Parathyroid adenoma (tissue), 2 donors: ENCODE results near the gene MGAT4C.
A peak's percentile ranks its signal among the peaks of the same experiment; 100 is the strongest.

Experiments
- H2AFZ ChIP-seq: fragments of 300-600 bp; sonication (generic); one replicate; pipeline ENCODE4 v1.7.0; 2017; ENCODE audit warnings: antibody characterized with exemption, mild to moderate bottlenecking
- H3K27ac ChIP-seq: fragments of 300-600 bp; sonication (generic); one replicate; pipeline ENCODE4 v1.7.0; 2017
- H3K27me3 ChIP-seq: fragments of 300-600 bp; sonication (generic); one replicate; pipeline ENCODE4 v1.7.0; 2017; ENCODE audit warnings: low read length; ENCODE audit not compliant: control insufficient read depth, insufficient read depth
- H3K36me3 ChIP-seq: fragments of 300-600 bp; sonication (generic); one replicate; pipeline ENCODE4 v1.7.0; 2017; ENCODE audit warnings: low read length; ENCODE audit not compliant: control insufficient read depth, insufficient read depth
- H3K4me1 ChIP-seq: fragments of 300-600 bp; sonication (generic); one replicate; pipeline ENCODE4 v1.7.0; 2017; ENCODE audit warnings: control low read depth
- H3K4me2 ChIP-seq: fragments of 300-600 bp; sonication (generic); one replicate; pipeline ENCODE4 v1.7.0; 2017; ENCODE audit warnings: low read length
- H3K4me3 ChIP-seq: fragments of 300-600 bp; sonication (generic); one replicate; pipeline ENCODE4 v1.7.0; 2017; ENCODE audit warnings: low read depth, low read length
- H3K79me2 ChIP-seq: fragments of 300-600 bp; sonication (generic); one replicate; pipeline ENCODE4 v1.7.0; 2017; ENCODE audit warnings: control low read depth
- H3K9ac ChIP-seq: fragments of 300-600 bp; sonication (generic); one replicate; pipeline ENCODE4 v1.7.0; 2017; ENCODE audit warnings: mild to moderate bottlenecking
- H3K9me3 ChIP-seq: fragments of 300-600 bp; sonication (generic); one replicate; pipeline ENCODE4 v1.7.0; 2017; ENCODE audit warnings: low read length; ENCODE audit not compliant: control insufficient read depth
- TF ChIP-seq, protein P1 (sequence below): fragments of 300-600 bp; sonication (generic); IDR thresholded peaks from one replicate; pipeline ENCODE4 v1.7.0; 2017; ENCODE audit warnings: antibody characterized with exemption, mild to moderate bottlenecking
- donor health status: primary hyperparathyroidism.

The MGAT4C gene

GRCh38 chr12:86286119-86286518 lies 29.9 kb upstream of the MGAT4C start:
- no peaks in the 10 kb centered on the region for H3K79me2 ChIP-seq
- H3K27ac ChIP-seq: no peak overlapping the region
- H3K4me2 ChIP-seq: no peak overlapping the region
- no peak overlapping the region for H2AFZ ChIP-seq
- no peaks in the 10 kb centered on the region for H3K36me3 ChIP-seq
- TF ChIP-seq, protein P1, sequence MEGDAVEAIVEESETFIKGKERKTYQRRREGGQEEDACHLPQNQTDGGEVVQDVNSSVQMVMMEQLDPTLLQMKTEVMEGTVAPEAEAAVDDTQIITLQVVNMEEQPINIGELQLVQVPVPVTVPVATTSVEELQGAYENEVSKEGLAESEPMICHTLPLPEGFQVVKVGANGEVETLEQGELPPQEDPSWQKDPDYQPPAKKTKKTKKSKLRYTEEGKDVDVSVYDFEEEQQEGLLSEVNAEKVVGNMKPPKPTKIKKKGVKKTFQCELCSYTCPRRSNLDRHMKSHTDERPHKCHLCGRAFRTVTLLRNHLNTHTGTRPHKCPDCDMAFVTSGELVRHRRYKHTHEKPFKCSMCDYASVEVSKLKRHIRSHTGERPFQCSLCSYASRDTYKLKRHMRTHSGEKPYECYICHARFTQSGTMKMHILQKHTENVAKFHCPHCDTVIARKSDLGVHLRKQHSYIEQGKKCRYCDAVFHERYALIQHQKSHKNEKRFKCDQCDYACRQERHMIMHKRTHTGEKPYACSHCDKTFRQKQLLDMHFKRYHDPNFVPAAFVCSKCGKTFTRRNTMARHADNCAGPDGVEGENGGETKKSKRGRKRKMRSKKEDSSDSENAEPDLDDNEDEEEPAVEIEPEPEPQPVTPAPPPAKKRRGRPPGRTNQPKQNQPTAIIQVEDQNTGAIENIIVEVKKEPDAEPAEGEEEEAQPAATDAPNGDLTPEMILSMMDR: no peak
- H3K4me1 ChIP-seq: no peaks in the 10 kb centered on the region
- no peaks in the 10 kb centered on the region for H3K9me3 ChIP-seq
- H3K27me3 ChIP-seq: no peaks in the 10 kb centered on the region
- no peak overlapping the region for H3K4me3 ChIP-seq
- H3K9ac ChIP-seq: no peak overlapping the region

DNA sequence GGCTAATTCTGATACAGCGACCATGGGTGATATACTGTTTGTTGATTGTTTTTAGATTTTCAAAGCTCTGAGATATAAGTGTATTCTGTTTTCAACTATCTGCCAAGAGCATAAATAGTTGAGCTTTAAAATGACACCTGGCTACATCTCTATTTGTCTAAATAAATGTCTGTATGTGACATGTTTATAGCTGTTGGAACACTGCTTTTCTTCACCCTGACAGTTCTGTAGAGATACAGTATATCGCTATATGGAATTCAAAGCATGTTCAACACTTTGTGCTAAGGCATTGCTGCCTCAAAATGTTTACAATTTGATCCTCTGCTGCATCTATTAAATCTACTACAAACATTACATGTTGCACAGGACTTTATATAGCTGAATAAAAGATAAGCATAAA lies 27.4 kb upstream of the MGAT4C start:
- Histone ChIP-seq H3K4me3 (no peak overlapping the region), H3K4me1 (no peaks in the 10 kb centered on the region), H3K9ac (no peak overlapping the region), H3K79me2 (no peaks in the 10 kb centered on the region), H2AFZ (no peak overlapping the region), H3K27ac (no peak overlapping the region), H3K36me3 (no peaks in the 10 kb centered on the region), H3K27me3 (no peaks in the 10 kb centered on the region), H3K9me3 (no peaks in the 10 kb centered on the region), H3K4me2 (no peak overlapping the region)
- TF ChIP-seq, protein P1: no peak

DNA sequence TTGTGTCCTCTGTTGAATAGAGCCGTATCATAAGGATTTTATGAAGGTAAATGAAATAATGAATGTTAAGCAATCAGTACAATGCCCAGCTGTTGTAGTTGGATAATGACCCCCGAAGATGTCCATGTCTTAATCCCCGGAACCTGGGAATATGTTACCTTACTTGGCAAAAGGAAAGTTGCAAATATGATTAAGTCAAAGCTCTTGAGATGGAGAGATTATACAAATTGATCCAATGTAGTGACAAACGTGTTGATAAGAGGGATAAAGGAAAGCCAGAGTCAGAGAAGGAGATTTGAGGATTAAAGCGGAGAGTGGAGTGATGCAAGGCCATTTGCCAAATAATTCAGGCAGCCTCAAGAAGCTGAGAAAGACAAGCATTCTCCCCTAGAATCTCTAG lies 19.2 kb upstream of the MGAT4C start:
- no peaks in the 10 kb centered on the region for H3K4me1 ChIP-seq
- H3K4me2 ChIP-seq: no peak overlapping the region
- H3K9me3 ChIP-seq: no peaks in the 10 kb centered on the region
- no peak overlapping the region for H3K4me3 ChIP-seq
- TF ChIP-seq, protein P1: no peak
- H3K27me3 ChIP-seq: no peaks in the 10 kb centered on the region
- H3K9ac ChIP-seq: no peak overlapping the region
- H2AFZ ChIP-seq: no peak overlapping the region
- H3K27ac ChIP-seq: no peak overlapping the region
- H3K36me3 ChIP-seq: no peaks in the 10 kb centered on the region
- H3K79me2 ChIP-seq: no peaks in the 10 kb centered on the region

- TF ChIP-seq, protein P1: no peak
- H3K4me1 ChIP-seq: no peaks in the 10 kb centered on the region
- no peaks in the 10 kb centered on the region for H3K27me3 ChIP-seq
- no peak overlapping the region for H3K27ac ChIP-seq
- no peak overlapping the region for H3K9ac ChIP-seq
- no peaks in the 10 kb centered on the region for H3K36me3 ChIP-seq
- no peaks in the 10 kb centered on the region for H3K9me3 ChIP-seq
- no peak overlapping the region for H3K4me3 ChIP-seq
- H2AFZ ChIP-seq: no peak overlapping the region
- no peak overlapping the region for H3K4me2 ChIP-seq
- no peaks in the 10 kb centered on the region for H3K79me2 ChIP-seq
Measured at GRCh38 chr12:86265329-86265695, 9.1 kb upstream of the MGAT4C start.

DNA sequence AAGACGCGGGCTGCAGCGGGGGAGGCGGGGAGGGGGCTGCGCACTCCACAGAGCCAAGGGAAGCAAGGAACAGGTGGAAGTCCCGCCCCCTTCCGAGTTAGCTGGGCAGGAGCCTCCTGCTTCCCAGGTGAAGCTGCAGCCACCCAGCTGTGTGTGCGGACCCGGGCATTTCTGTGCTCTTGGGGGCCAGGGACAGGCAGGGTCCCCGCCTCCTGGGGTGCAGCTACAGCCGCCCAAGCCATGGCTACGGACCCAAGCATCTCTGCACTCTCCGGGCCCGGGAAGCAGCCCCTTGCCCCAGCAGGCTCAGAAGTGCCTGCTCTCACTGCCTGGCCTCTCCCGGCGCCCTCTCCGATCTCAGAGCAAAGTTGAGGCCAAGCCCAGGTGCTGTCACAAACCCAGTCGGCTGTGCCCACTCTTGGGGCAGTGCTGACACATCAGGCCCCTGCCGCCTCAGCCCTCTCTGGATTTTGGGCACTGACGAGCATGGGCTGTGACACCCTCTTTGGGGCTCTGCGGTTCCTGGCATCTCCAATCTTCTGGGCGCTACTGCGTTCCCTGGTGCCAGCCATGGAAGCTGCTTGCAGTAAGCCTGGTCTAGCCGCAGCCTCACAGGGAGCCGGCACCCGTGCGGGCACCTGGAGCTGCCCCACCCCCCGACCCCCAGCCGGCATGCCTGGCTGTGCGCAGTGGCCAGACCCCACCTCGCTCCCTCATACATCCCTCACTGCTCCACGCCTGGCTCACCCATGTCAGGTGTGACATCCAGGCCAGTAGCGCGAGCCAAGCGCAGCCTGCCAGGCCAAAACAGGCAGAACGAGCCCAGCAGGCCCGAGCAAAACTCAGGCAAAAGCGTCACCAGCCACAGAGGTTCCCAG lies 8.5 kb upstream of the MGAT4C start:
- Histone ChIP-seq H3K4me3 (peak overlapping the region; percentile 51), H3K4me2 (peak overlapping the region; percentile 83), H3K27me3 (no peaks in the 10 kb centered on the region), H3K79me2 (no peaks in the 10 kb centered on the region), H3K36me3 (no peaks in the 10 kb centered on the region), H3K27ac (no peak overlapping the region), H3K9ac (no peak overlapping the region), H2AFZ (no peak overlapping the region), H3K9me3 (no peaks in the 10 kb centered on the region), H3K4me1 (no peaks in the 10 kb centered on the region)
- TF ChIP-seq, protein P1: no peak
